ENCODE measurements around the gene ABHD8.
"Not testable (repeated sequence)": the region's sequence is repeated elsewhere in the genome, so short reads cannot be mapped to it uniquely, and the experiment has no call there.

Gene ABHD8

GRCh38 chr19:17300992-17301619 is 2.1 kb downstream of the ABHD8 start:
- FAIRE-seq (no peak), DNase-seq (ENCODE audit: low spot score) (no peak)

- DNase-seq (ENCODE audit: low spot score) (no peak), FAIRE-seq (no peak)
Measured at GRCh38 chr19:17296976-17297375, 6.2 kb downstream of the ABHD8 start.

DNA sequence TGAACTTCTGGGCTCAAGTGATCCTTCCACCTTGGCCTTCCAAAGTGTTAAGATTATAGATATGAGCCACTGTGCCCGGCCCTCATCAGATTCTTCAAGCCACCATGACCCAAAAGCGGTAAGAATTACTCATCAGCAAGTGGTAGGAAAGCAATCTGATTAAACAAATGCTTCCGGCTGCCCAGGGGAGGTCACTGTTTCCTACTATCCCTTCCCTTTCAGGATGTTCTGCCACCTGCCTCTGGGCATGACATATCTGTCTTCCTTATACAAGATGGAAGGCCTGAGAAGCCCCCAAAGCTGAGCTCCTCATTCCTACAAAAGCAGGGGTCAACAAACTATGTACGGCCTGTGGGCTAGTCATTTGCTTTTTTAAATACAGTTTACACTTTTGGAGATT is 7.0 kb downstream of the ABHD8 start:
- peak; percentile 16 for DNase-seq (ENCODE audit: low spot score)
- FAIRE-seq: no peak

GRCh38 chr19:17295551-17295950 is 7.7 kb downstream of the ABHD8 start:
- not testable (repeated sequence) for DNase-seq (ENCODE audit: low spot score); FAIRE-seq

DNA sequence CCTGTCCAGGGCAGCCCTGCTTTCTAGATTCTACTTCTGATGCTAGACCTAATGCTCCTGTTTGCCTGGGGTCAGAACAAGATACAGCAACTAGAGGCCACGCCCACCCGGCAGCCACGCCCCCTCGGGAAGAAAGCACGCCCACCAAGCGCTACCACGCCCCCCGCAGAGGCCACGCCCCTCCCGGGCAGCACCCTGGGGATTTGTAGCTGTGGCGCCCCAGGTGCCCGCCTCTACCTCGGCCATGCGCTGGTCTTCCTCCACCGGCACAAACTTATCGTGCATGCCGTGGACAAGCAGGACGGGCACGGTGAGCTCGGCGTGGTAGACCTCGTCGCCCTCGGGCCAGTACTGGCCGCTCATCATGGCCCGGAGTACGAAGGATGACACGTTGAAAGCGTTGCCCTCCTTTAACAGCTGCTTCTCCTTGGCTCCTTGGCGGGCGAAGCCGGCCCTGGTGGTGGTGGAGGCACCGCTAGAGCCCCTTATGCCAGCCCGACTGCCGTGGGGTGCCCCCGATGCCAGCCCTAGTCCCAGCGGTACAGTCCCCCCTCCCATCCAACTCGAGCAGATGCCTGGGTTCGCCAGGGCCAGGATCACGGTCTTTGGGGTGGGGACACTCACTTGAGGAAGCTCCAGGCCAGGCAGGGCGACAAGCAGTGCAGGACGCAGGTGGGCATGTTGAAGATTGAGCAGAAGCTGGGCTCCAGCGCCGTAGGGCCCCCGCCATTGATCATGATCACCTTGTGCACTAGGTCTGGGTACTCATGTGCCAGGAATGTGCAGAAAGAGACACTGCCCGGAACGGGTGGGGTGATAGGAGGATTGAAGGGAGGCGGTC is 9.0 kb downstream of the ABHD8 start:
- FAIRE-seq (no peak), DNase-seq (ENCODE audit: low spot score) (peak; percentile 28)

- no peak for FAIRE-seq
- no peak for DNase-seq (ENCODE audit: low spot score)
Measured at GRCh38 chr19:17293605-17294004, 9.6 kb downstream of the ABHD8 start.

- DNase-seq (ENCODE audit: low spot score) (peak; percentile 30), FAIRE-seq (no peak)
Measured at GRCh38 chr19:17292301-17293074, 10.7 kb downstream of the ABHD8 start.

DNA sequence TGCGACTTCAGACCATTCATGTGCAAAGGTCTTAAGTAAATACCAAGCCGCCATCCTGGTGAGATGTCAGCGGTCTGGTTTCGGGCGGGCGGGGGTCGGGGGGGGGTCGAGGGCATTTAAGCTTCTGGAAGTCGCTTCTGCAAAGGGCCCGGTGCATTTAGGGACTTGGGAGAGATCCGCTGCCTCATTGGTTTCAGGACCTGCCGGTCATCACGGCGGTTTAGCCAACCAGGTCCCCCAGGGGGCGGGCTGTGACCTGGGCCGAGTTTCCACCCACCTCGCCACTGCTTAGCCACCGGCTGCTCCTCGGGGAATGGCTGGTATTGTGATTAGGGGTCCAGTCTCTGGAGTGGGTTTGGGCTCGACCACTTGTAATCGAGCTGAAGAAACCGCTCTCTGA is 13.7 kb downstream of the ABHD8 start:
- FAIRE-seq: no peak
- DNase-seq (ENCODE audit: low spot score): no peak

- FAIRE-seq: no peak
- DNase-seq (ENCODE audit: low spot score): no peak
Measured at GRCh38 chr19:17286752-17287151, 16.5 kb downstream of the ABHD8 start.

- FAIRE-seq (no peak), DNase-seq (ENCODE audit: low spot score) (no peak)
Measured at GRCh38 chr19:17286263-17286662, 17.0 kb downstream of the ABHD8 start.

DNA sequence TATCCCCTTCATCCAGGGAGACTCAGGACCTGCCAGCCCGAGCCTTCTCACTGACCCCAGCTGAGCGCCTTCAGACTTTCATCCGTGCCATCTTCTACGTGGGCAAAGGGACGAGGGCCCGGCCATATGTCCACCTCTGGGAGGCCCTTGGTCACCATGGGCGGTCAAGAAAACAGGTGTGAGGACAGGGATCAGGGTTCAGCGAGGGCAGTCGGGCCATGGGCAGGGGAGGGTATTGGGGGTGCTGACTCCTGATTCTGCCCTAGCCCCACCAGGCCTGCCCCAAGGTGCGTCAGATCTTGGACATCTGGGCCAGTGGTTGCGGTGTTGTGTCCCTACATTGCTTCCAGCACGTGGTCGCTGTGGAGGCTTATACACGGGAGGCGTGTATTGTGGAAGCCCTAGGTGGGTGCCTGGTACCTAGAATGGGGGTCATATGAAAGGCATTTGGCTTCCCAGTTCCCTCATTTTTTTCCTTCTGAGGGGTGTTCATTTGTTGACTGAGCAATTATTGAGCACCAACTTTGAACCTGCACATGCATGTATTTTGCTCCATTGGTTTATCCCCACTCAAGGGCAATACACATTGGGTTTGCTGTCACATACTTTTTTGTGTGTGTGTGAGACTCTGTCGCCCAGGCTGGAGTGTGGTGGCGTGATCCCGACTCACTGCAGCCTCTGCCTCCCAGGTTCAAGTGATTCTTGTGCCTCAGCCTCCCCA is 17.6 kb downstream of the ABHD8 start:
- DNase-seq (ENCODE audit: low spot score) (no peak), FAIRE-seq (no peak)

DNA sequence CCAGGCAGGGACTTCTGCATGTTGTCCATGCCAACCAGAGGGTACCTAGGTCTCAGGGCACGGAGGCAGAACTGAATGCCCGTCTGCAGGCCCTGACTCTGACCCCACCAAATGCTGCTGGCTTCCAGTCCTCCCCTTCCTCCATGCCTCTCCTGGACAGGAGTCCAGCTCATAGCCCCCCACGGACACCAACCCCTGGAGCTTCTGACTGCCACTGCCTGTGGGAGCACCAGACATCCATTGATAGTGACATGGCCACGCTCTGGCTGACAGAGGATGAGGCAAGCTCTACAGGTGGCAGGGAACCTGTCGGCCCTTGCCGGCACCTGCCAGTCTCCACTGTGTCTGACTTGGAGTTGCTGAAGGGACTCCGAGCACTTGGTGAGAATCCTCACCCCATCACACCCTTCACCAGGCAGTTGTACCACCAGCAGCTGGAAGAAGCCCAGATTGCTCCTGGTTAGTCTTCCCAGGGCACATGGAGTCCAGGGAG is 19.7 kb downstream of the ABHD8 start:
- FAIRE-seq (no peak), DNase-seq (ENCODE audit: low spot score) (no peak)

DNA sequence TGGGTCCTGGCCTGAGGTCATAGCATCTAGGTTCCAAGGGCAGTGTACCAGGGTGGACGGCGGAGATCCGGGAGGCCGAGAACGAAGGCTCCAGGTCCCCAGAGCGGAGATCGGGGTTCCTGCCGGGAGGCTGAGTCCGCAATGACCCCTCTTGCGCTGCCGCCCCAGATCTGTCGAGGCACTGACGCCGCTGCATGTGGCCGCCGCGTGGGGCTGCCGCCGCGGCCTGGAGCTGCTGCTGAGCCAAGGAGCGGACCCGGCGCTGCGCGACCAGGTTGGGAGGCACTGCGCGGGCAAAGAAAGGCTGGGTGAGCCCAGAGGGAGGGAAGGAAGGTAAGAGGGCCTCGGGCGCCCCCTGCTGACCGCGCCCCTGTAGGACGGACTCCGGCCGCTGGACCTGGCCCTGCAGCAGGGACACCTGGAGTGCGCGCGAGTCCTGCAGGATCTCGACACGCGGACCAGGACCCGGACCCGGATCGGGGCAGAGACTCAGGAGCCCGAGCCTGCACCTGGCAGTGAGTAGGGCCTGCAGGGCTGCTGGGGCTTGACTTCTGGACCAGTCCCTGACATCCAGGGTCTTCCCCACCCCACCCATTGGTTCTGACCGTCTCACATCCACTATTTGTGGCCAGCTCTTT is 20.6 kb downstream of the ABHD8 start:
- FAIRE-seq (no peak), DNase-seq (ENCODE audit: low spot score) (peak; percentile 78)

- DNase-seq (ENCODE audit: low spot score): no peak
- FAIRE-seq: no peak
Measured at GRCh38 chr19:17281391-17282304, 21.6 kb downstream of the ABHD8 start, which contains the start of gene ANKLE1. Gene ANKLE1, plus strand, starts transcription at chr19:17281901. Its CDS starts 20 bp downstream, at chr19:17281921.

- no peak for FAIRE-seq
Measured at GRCh38 chr19:17279436-17279835, 23.8 kb downstream of the ABHD8 start.

GRCh38 chr19:17275441-17276175 is 27.6 kb downstream of the ABHD8 start:
- FAIRE-seq: no peak
- no peak for DNase-seq (ENCODE audit: low spot score)

More at GRCh38 chr19:17279436-17279835, 23.8 kb downstream of the ABHD8 start:
- DNase-seq (ENCODE audit: low spot score): no peak

- DNase-seq (ENCODE audit: low spot score); FAIRE-seq: not testable (repeated sequence)
Measured at GRCh38 chr19:17274892-17275291, 28.3 kb downstream of the ABHD8 start.

DNA sequence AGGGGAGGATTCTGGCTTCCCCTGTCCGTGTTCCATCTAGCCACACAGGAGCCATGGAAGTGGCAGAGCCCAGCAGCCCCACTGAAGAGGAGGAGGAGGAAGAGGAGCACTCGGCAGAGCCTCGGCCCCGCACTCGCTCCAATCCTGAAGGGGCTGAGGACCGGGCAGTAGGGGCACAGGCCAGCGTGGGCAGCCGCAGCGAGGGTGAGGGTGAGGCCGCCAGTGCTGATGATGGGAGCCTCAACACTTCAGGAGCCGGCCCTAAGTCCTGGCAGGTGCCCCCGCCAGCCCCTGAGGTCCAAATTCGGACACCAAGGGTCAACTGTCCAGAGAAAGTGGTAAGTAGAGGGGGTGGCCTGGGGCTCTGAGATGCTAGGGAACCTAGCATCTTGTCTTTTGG is 34.5 kb downstream of the ABHD8 start:
- no peak for FAIRE-seq

More for the DNA sequence above, 34.5 kb downstream of the ABHD8 start:
- no peak for DNase-seq (ENCODE audit: low spot score)
